ENCODE data around the gene SMARCA2. TPM values are rescaled to one million over a fixed set of nuclear protein-coding genes. Genes with fewer than 3 reads are reported as not detected.

The SMARCA2 gene
- total RNA-seq, result 105 and 117 TPM in 2 replicates

GRCh38 chr9:2014696-2015580 is at the start of gene SMARCA2:
SMARCA2 (plus strand) TSS chr9:2015347; CDS start chr9:2029023, 13,676 bp downstream.

Small RNAs within 50 kb of the gene (small RNA-seq; reads per million reads assigned to genes)
- gene RN7SL592P (not detected), gene RNU2-25P (0.21 reads per million)

Measured in thoracic aorta endothelial cell (primary cell).